ENCODE results near the gene CDH2.
A peak's percentile ranks its signal among the peaks of the same experiment; 100 is the strongest.

Gene CDH2

DNA sequence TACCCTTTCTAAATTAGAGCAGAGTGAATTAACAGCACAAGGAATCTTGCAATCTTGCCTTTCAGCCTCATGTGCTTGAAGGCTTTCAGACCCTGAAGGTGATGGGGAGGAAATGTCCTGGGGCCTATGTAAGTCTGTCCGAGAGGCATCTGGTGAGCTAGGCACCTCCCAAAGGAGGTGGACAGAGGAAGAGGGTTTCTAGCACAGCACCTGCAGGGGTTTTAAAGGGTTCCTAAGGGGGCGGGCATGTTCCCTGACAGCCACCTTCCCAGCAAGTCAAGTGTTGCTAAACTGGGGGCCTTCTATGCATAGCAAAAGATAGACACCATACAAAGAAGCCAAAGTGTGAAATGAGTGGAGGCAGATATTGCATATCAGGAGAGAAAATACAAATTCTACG lies 88.5 kb downstream of the CDH2 start:
- no peaks in the 10 kb centered on the region for H3K27me3 ChIP-seq (ENCODE audit: insufficient read depth, insufficient read length)
- DNase-seq (ENCODE audit: low read depth, low spot score) = no peak
- no peaks in the 10 kb centered on the region for H3K36me3 ChIP-seq (ENCODE audit: insufficient read depth, insufficient read length, low read length)
- no peaks in the 10 kb centered on the region for H3K9me3 ChIP-seq (ENCODE audit: insufficient read depth, low read length)
- no peaks in the 10 kb centered on the region for H3K4me1 ChIP-seq (ENCODE audit: insufficient read depth, insufficient read length)
- no peak for TF ChIP-seq SUZ12 (IDR thresholded peaks at IDR 0.05; ENCODE audit: extremely low read depth, insufficient read depth, insufficient read length)
- no peak for TF ChIP-seq ZNF274 (IDR thresholded peaks at IDR 0.05; ENCODE audit: low read depth, low read length)
- TF ChIP-seq YY1 (IDR thresholded peaks at IDR 0.05; ENCODE audit: insufficient read depth, insufficient read length) = no peak
- no peak overlapping the region for H3K4me3 ChIP-seq (ENCODE audit: insufficient read length, low read depth)
- H3K9ac ChIP-seq (ENCODE audit: insufficient read length, low read depth) = no peak overlapping the region

DNA sequence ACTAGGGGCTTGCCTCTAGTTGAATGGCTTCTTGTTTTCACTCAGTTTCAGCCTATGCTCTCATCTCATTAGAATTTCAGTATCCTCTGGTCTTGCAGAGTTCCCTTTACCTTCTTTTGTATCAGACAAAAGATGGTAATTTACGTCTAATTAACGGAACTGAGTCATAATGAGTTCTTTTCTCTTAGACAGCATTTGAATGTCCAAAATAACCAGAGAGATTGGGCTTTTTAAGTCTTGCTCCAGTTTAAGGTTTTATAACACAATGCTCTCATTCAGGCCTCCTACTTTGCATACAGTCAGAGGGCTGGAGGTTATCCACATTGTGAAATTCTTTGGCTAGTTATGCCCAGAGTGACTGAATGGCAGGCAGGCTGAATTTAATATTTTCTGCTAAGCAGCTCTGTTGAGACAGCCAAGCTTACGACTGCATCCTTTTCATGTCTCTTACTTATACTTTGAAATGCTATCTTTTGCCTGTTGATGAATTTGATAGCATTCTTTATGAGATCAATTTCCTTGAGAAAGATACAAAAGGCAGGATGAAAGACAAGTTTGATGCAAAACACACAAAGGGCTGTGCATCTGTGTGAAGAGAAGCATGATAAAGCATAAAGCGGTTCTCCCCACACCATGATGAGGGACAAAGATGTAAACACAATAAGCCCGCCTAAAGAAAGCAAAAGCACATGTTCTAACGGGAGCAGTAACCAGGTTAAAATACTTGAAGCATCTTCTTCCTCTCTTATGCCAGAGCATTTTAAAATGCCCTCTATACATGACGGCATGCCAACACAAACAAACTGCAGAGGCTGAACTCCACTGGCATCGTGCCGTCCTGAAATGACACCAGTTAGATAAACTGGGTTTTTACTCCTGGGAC lies 90.0 kb downstream of the CDH2 start:
- Histone ChIP-seq H3K4me1 (ENCODE audit: insufficient read depth, insufficient read length) (no peaks in the 10 kb centered on the region), H3K9me3 (ENCODE audit: insufficient read depth, low read length) (no peaks in the 10 kb centered on the region)
- peak; percentile 2 for DNase-seq (ENCODE audit: low read depth, low spot score)

DNA sequence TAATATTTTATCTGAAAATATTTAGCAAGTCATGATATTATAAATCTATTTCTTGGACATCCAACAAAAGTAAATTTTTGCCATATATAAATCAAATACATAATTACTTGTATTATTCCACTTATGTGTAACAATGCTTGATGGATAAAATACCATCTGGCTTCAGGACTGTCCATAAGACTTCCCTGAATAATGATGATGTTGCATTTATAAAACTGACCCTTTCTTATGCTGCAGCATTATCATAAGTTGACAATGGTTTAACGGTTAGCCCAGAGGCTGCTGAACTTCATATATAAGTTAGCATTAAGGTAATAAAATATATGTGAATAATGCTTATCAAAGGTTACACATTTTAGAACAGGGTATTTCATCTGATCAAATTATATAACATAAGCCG lies 95.4 kb downstream of the CDH2 start:
- no peaks in the 10 kb centered on the region for H3K4me1 ChIP-seq (ENCODE audit: insufficient read depth, insufficient read length)
- no peak overlapping the region for H3K4me3 ChIP-seq (ENCODE audit: insufficient read length, low read depth)
- no peaks in the 10 kb centered on the region for H3K27me3 ChIP-seq (ENCODE audit: insufficient read depth, insufficient read length)
- DNase-seq (ENCODE audit: low read depth, low spot score) = no peak
- H3K9me3 ChIP-seq (ENCODE audit: insufficient read depth, low read length) = no peaks in the 10 kb centered on the region
- TF ChIP-seq YY1 (IDR thresholded peaks at IDR 0.05; ENCODE audit: insufficient read depth, insufficient read length) (no peak), SUZ12 (IDR thresholded peaks at IDR 0.05; ENCODE audit: extremely low read depth, insufficient read depth, insufficient read length) (no peak), ZNF274 (IDR thresholded peaks at IDR 0.05; ENCODE audit: low read depth, low read length) (no peak)
- no peaks in the 10 kb centered on the region for H3K36me3 ChIP-seq (ENCODE audit: insufficient read depth, insufficient read length, low read length)
- no peak overlapping the region for H3K9ac ChIP-seq (ENCODE audit: insufficient read length, low read depth)

More for the DNA sequence above, 90.0 kb downstream of the CDH2 start:
- H3K27me3 ChIP-seq (ENCODE audit: insufficient read depth, insufficient read length) = no peaks in the 10 kb centered on the region
- H3K9ac ChIP-seq (ENCODE audit: insufficient read length, low read depth) = no peak overlapping the region
- H3K36me3 ChIP-seq (ENCODE audit: insufficient read depth, insufficient read length, low read length) = no peaks in the 10 kb centered on the region
- TF ChIP-seq SUZ12 (IDR thresholded peaks at IDR 0.05; ENCODE audit: extremely low read depth, insufficient read depth, insufficient read length) (no peak), ZNF274 (IDR thresholded peaks at IDR 0.05; ENCODE audit: low read depth, low read length) (no peak), YY1 (IDR thresholded peaks at IDR 0.05; ENCODE audit: insufficient read depth, insufficient read length) (no peak)
- no peak overlapping the region for H3K4me3 ChIP-seq (ENCODE audit: insufficient read length, low read depth)

DNA sequence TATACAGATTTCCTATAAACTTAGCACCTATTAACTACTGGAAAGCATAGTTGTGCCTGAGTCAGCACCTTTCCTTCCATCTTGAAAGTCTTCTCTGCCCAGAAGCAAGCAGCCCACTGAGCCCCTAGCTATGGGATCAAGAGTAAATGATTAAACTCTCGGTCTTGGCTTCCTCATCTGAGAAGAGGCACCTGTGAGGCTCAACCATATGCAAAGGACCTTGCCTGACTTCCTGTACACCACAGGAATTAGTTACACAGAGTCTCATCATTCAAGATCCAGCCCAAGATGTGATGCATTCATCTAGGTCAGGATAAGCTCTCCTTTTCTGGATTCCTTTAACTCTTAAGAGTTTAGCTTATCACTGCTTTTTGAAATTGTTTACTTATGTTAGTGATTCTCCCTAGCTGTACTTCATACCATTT lies 96.0 kb downstream of the CDH2 start:
- Histone ChIP-seq H3K9me3 (ENCODE audit: insufficient read depth, low read length) (no peaks in the 10 kb centered on the region), H3K36me3 (ENCODE audit: insufficient read depth, insufficient read length, low read length) (no peaks in the 10 kb centered on the region), H3K9ac (ENCODE audit: insufficient read length, low read depth) (no peak overlapping the region), H3K4me1 (ENCODE audit: insufficient read depth, insufficient read length) (no peaks in the 10 kb centered on the region), H3K27me3 (ENCODE audit: insufficient read depth, insufficient read length) (no peaks in the 10 kb centered on the region), H3K4me3 (ENCODE audit: insufficient read length, low read depth) (no peak overlapping the region)
- DNase-seq (ENCODE audit: low read depth, low spot score) = no peak
- TF ChIP-seq SUZ12 (IDR thresholded peaks at IDR 0.05; ENCODE audit: extremely low read depth, insufficient read depth, insufficient read length) (no peak), ZNF274 (IDR thresholded peaks at IDR 0.05; ENCODE audit: low read depth, low read length) (no peak), YY1 (IDR thresholded peaks at IDR 0.05; ENCODE audit: insufficient read depth, insufficient read length) (no peak)

DNA sequence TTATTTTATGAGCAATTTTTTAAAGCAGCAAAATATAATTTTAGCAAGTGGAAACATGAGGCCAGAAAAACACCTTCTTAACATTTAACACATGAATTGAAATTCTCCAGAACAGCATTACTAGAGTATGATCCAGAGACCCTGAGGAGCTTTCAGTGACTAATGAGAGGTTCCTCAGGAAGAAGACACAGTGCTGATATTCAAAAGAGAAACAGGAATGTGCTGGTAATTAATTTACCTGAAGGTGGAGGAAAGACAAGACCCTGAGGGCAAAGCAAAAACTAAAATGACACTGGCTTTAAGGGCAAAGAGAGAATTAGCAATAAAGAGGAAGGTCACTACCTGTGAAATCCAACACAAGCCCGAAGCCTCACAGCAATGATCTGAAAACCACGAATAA lies 97.0 kb downstream of the CDH2 start:
- no peak overlapping the region for H3K4me3 ChIP-seq (ENCODE audit: insufficient read length, low read depth)
- H3K9ac ChIP-seq (ENCODE audit: insufficient read length, low read depth) = no peak overlapping the region
- TF ChIP-seq ZNF274 (IDR thresholded peaks at IDR 0.05; ENCODE audit: low read depth, low read length) = no peak
- no peak for TF ChIP-seq YY1 (IDR thresholded peaks at IDR 0.05; ENCODE audit: insufficient read depth, insufficient read length)
- TF ChIP-seq SUZ12 (IDR thresholded peaks at IDR 0.05; ENCODE audit: extremely low read depth, insufficient read depth, insufficient read length) = no peak
- H3K9me3 ChIP-seq (ENCODE audit: insufficient read depth, low read length) = no peaks in the 10 kb centered on the region
- no peak for DNase-seq (ENCODE audit: low read depth, low spot score)
- H3K27me3 ChIP-seq (ENCODE audit: insufficient read depth, insufficient read length) = no peaks in the 10 kb centered on the region
- no peaks in the 10 kb centered on the region for H3K4me1 ChIP-seq (ENCODE audit: insufficient read depth, insufficient read length)
- no peaks in the 10 kb centered on the region for H3K36me3 ChIP-seq (ENCODE audit: insufficient read depth, insufficient read length, low read length)

DNA sequence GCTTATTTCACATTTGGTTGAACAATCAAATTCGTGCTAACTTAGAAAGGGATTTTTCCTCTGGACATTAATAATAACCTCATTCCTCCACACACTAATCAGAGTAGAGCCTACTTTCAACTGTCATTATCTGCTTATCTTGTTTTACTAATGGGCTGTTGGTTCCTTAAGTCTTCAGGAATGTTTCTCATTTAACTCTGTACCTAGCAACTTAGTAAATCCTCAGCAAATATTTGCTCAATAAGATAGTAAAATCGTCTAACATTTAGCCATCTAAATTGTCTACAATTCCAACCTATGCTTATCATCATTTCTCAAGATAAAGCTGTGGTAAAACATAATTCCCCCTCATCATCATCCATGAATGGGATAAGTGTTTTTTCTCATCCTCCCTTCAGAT lies 98.1 kb downstream of the CDH2 start:
- TF ChIP-seq SUZ12 (IDR thresholded peaks at IDR 0.05; ENCODE audit: extremely low read depth, insufficient read depth, insufficient read length) (no peak), YY1 (IDR thresholded peaks at IDR 0.05; ENCODE audit: insufficient read depth, insufficient read length) (no peak), ZNF274 (IDR thresholded peaks at IDR 0.05; ENCODE audit: low read depth, low read length) (no peak)
- no peaks in the 10 kb centered on the region for H3K36me3 ChIP-seq (ENCODE audit: insufficient read depth, insufficient read length, low read length)
- DNase-seq (ENCODE audit: low read depth, low spot score) = no peak
- H3K27me3 ChIP-seq (ENCODE audit: insufficient read depth, insufficient read length) = no peaks in the 10 kb centered on the region
- no peaks in the 10 kb centered on the region for H3K9me3 ChIP-seq (ENCODE audit: insufficient read depth, low read length)
- H3K4me3 ChIP-seq (ENCODE audit: insufficient read length, low read depth) = no peak overlapping the region
- H3K4me1 ChIP-seq (ENCODE audit: insufficient read depth, insufficient read length) = no peaks in the 10 kb centered on the region
- H3K9ac ChIP-seq (ENCODE audit: insufficient read length, low read depth) = no peak overlapping the region

DNA sequence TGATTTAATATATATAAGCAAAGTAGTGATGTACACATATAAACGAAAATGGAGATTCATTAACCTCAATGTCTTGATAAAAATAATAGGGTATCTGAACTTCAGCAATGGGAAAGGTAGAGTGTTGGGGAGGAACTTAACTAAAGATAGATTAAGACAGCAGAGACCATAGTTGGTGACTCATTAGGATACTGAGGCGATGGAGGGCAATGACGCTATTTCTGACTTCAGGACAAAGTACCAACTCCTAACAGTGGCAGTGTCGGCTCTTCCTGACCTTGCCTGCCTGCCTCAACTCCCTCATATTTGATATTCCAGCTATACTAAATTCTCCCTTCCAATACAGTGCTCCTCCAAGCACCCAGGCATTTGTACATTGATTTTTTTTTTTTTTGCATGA lies 98.6 kb downstream of the CDH2 start:
- Histone ChIP-seq H3K4me1 (ENCODE audit: insufficient read depth, insufficient read length) (no peaks in the 10 kb centered on the region), H3K4me3 (ENCODE audit: insufficient read length, low read depth) (no peak overlapping the region), H3K36me3 (ENCODE audit: insufficient read depth, insufficient read length, low read length) (no peaks in the 10 kb centered on the region), H3K27me3 (ENCODE audit: insufficient read depth, insufficient read length) (no peaks in the 10 kb centered on the region), H3K9me3 (ENCODE audit: insufficient read depth, low read length) (no peaks in the 10 kb centered on the region), H3K9ac (ENCODE audit: insufficient read length, low read depth) (no peak overlapping the region)
- TF ChIP-seq ZNF274 (IDR thresholded peaks at IDR 0.05; ENCODE audit: low read depth, low read length) (no peak), YY1 (IDR thresholded peaks at IDR 0.05; ENCODE audit: insufficient read depth, insufficient read length) (no peak), SUZ12 (IDR thresholded peaks at IDR 0.05; ENCODE audit: extremely low read depth, insufficient read depth, insufficient read length) (no peak)
- no peak for DNase-seq (ENCODE audit: low read depth, low spot score)

Measured in NT2/D1 (cell line).